HG02973 (cell line): ENCODE data around the gene TAF9.
"Not testable (repeated sequence)": the region's sequence is repeated elsewhere in the genome, so short reads cannot be mapped to it uniquely, and the experiment has no call there.

ENCODE experiments used
- ATAC-seq: cut with Tn5 transposase; IDR thresholded peaks from one replicate; pipeline ENCODE4 v1.9.1; 2021; ENCODE audit warnings: moderate library complexity; ENCODE audit not compliant: unreplicated experiment

TAF9 gene

GRCh38 chr5:69341520-69342161, 27.7 kb downstream of the TAF9 start:
- ATAC-seq: no peak

- ATAC-seq: no peak
Observed at GRCh38 chr5:69335341-69335935, 33.9 kb downstream of the TAF9 start.

GRCh38 chr5:69334793-69335268, 34.5 kb downstream of the TAF9 start:
- ATAC-seq: peak; percentile 52

- ATAC-seq: not testable (repeated sequence)
Observed at GRCh38 chr5:69333668-69334315, 35.5 kb downstream of the TAF9 start.

GRCh38 chr5:69331528-69332445, 37.5 kb downstream of the TAF9 start:
- no peak for ATAC-seq

GRCh38 chr5:69329905-69330489, 39.3 kb downstream of the TAF9 start:
- ATAC-seq: no peak

GRCh38 chr5:69326365-69326764, 43.0 kb downstream of the TAF9 start:
- ATAC-seq: no peak

GRCh38 chr5:69317391-69317790, 51.9 kb downstream of the TAF9 start:
- ATAC-seq: no peak

GRCh38 chr5:69315972-69316371, 53.3 kb downstream of the TAF9 start:
- no peak for ATAC-seq
